GM18507 (cell line): ENCODE data around the gene CDH13.

ENCODE experiments used
- DNase-seq: peaks from one replicate; pipeline ENCODE4 v3.0.0; 2011; ENCODE audit warnings: low read depth; ENCODE audit not compliant: insufficient read length; ENCODE audit errors: extremely low spot score
- FAIRE-seq: peaks from 2 replicates; lab custom pipeline; 2011; peaks lifted over from hg19 to GRCh38; lab: Jason Lieb, UNC

The CDH13 gene

GRCh38 chr16:82726306-82726705, 99.5 kb downstream of the CDH13 start:
- no peak for FAIRE-seq

GRCh38 chr16:82728901-82729300, 102.1 kb downstream of the CDH13 start:
- DNase-seq (no peak), FAIRE-seq (peak; percentile 63)

More at GRCh38 chr16:82726306-82726705, 99.5 kb downstream of the CDH13 start:
- no peak for DNase-seq

GRCh38 chr16:82730901-82731300, 104.1 kb downstream of the CDH13 start:
- no peak for DNase-seq
- FAIRE-seq: no peak

GRCh38 chr16:82732461-82732860, 105.7 kb downstream of the CDH13 start:
- DNase-seq (no peak), FAIRE-seq (no peak)

GRCh38 chr16:82735186-82735585, 108.4 kb downstream of the CDH13 start:
- FAIRE-seq (no peak), DNase-seq (no peak)

GRCh38 chr16:82735673-82736091, 108.9 kb downstream of the CDH13 start:
- no peak for DNase-seq
- FAIRE-seq: no peak

GRCh38 chr16:82736224-82736623, 109.5 kb downstream of the CDH13 start:
- DNase-seq (no peak), FAIRE-seq (no peak)

- DNase-seq (no peak), FAIRE-seq (no peak)
Observed at GRCh38 chr16:82738699-82739098, 111.9 kb downstream of the CDH13 start.

GRCh38 chr16:82741073-82741615, 114.4 kb downstream of the CDH13 start:
- DNase-seq (no peak), FAIRE-seq (no peak)

- FAIRE-seq: no peak
- no peak for DNase-seq
Observed at GRCh38 chr16:82744958-82745357, 118.2 kb downstream of the CDH13 start.

GRCh38 chr16:82748026-82748425, 121.3 kb downstream of the CDH13 start:
- FAIRE-seq (no peak), DNase-seq (no peak)

- DNase-seq (no peak), FAIRE-seq (no peak)
Observed at GRCh38 chr16:82750068-82750467, 123.3 kb downstream of the CDH13 start.

- DNase-seq: no peak
- FAIRE-seq: no peak
Observed at GRCh38 chr16:82751020-82751419, 124.3 kb downstream of the CDH13 start.

- DNase-seq (no peak), FAIRE-seq (no peak)
Observed at GRCh38 chr16:82752172-82752571, 125.4 kb downstream of the CDH13 start.

- DNase-seq (no peak), FAIRE-seq (no peak)
Observed at GRCh38 chr16:82753821-82754220, 127.1 kb downstream of the CDH13 start.

- FAIRE-seq (no peak), DNase-seq (no peak)
Observed at GRCh38 chr16:82754716-82755513, 128.1 kb downstream of the CDH13 start.

- FAIRE-seq: no peak
- DNase-seq: no peak
Observed at GRCh38 chr16:82755570-82756282, 129.0 kb downstream of the CDH13 start.

- no peak for DNase-seq
- FAIRE-seq: no peak
Observed at GRCh38 chr16:82756283-82756599, 129.5 kb downstream of the CDH13 start.

- DNase-seq: no peak
- no peak for FAIRE-seq
Observed at GRCh38 chr16:82758406-82758805, 131.6 kb downstream of the CDH13 start.

GRCh38 chr16:82758904-82759303, 132.1 kb downstream of the CDH13 start:
- FAIRE-seq: no peak
- DNase-seq: no peak

- no peak for DNase-seq
- no peak for FAIRE-seq
Observed at GRCh38 chr16:82761236-82761635, 134.5 kb downstream of the CDH13 start.
